NCI-H82 treated with DMSO at 0.1 percent for 48 hours (cell line): Measurements from ENCODE around the gene FHOD1.

Experiments used
- DNase-seq: peaks from one replicate; lab custom pipeline; 2025; ENCODE audit not compliant: unreplicated experiment; lab: John Stamatoyannopoulos, UW

The FHOD1 gene

GRCh38 chr16:67250045-67250327 is 2.7 kb upstream of the FHOD1 start:
- DNase-seq, result no peak

GRCh38 chr16:67249178-67250044 is 2.1 kb upstream of the FHOD1 start:
- DNase-seq, result no peak

GRCh38 chr16:67248401-67249177 is 1.3 kb upstream of the FHOD1 start, which contains the start of gene SLC9A5:
SLC9A5 (plus strand) TSS chr16:67248979; CDS start chr16:67249015, 36 bp downstream.
- DNase-seq, result no peak

- no peak for DNase-seq
Measured at GRCh38 chr16:67248073-67248400, 756 bp upstream of the FHOD1 start.

GRCh38 chr16:67246756-67247191 is 507 bp downstream of the FHOD1 start:
- no peak for DNase-seq

GRCh38 chr16:67246081-67246755 is 1.1 kb downstream of the FHOD1 start:
- DNase-seq, result peak; percentile 65

GRCh38 chr16:67245674-67246080 is 1.6 kb downstream of the FHOD1 start:
- no peak for DNase-seq

- DNase-seq, result peak; percentile 17
Measured at GRCh38 chr16:67245186-67245585, 2.1 kb downstream of the FHOD1 start.

GRCh38 chr16:67244387-67245185 is 2.7 kb downstream of the FHOD1 start:
- no peak for DNase-seq

- no peak for DNase-seq
Measured at GRCh38 chr16:67243481-67243880, 3.8 kb downstream of the FHOD1 start.

- DNase-seq, result no peak
Measured at GRCh38 chr16:67242138-67242730, 5.0 kb downstream of the FHOD1 start.

GRCh38 chr16:67241008-67241900 is 6.0 kb downstream of the FHOD1 start:
- no peak for DNase-seq

- DNase-seq, result no peak
Measured at GRCh38 chr16:67240506-67240905, 6.8 kb downstream of the FHOD1 start.

- no peak for DNase-seq
Measured at GRCh38 chr16:67238806-67239470, 8.3 kb downstream of the FHOD1 start.

- DNase-seq, result no peak
Measured at GRCh38 chr16:67238278-67238575, 9.1 kb downstream of the FHOD1 start.

GRCh38 chr16:67237396-67238277 is 9.6 kb downstream of the FHOD1 start:
- no peak for DNase-seq

- DNase-seq, result no peak
Measured at GRCh38 chr16:67236563-67237395, 10.5 kb downstream of the FHOD1 start.
